ENCODE results near the gene KIFC3. TPM values are rescaled to one million over a fixed set of nuclear protein-coding genes. Genes with fewer than 3 reads are reported as not detected.

Gene KIFC3
- total RNA-seq, 4 donors from 2014 or later, result 111 to 219 (median 153) TPM

- WGBS, result 91% methylated on average over 3 of the region's 3 CpGs
- no peak for TF ChIP-seq POLR2A (IDR thresholded peaks at IDR 0.05)
These were observed 92.6 kb downstream of the KIFC3 start for GRCh38 chr16:57709663-57710062.

More at GRCh38 chr16:57709663-57710062, 92.6 kb downstream of the KIFC3 start:
- Histone ChIP-seq H3K4me1 (no peaks in the 10 kb centered on the region), H3K27ac (no peak overlapping the region), H3K27me3 (no peaks in the 10 kb centered on the region), H3K9me3 (no peaks in the 10 kb centered on the region), H3K36me3 (no peaks in the 10 kb centered on the region), H3K4me3 (no peak overlapping the region)
- no peak for DNase-seq (ENCODE audit: low spot score in 2 of 2)

Other genes with a start within 250 kb of the KIFC3 start
- gene ADGRG1, start 173.9 kb downstream of the KIFC3 start, total RNA-seq, result 100 to 1,000 TPM; 107 to 202 (median 139) TPM
- gene ADGRG3, start 134.2 kb downstream of the KIFC3 start, total RNA-seq, result 1 to 10 TPM in 2 of 4 donors, under 1 TPM in 1, not detected in 1; 0.32 to 2.0 (median 2.0) TPM
- gene DRC7, start 107.7 kb downstream of the KIFC3 start, total RNA-seq, result not detected
- 10 to 100 TPM; 47.8 to 62.7 (median 55.7) TPM for gene KATNB1, start 66.7 kb downstream of the KIFC3 start, total RNA-seq
- under 1 TPM in 1 of 4 donors, not detected in 3; 0.08 TPM for gene CNGB1, start 168.6 kb upstream of the KIFC3 start, total RNA-seq
- 10 to 100 TPM in 3 of 4 donors, 1 to 10 TPM in 1; 4.2 to 16.6 (median 11.6) TPM for gene ZNF319, start 198.2 kb upstream of the KIFC3 start, total RNA-seq
- gene USB1, start 198.9 kb upstream of the KIFC3 start, total RNA-seq, result 10 to 100 TPM; 16.1 to 36.5 (median 19.8) TPM
- 1 to 10 TPM; 5.7 to 10.0 (median 8.2) TPM for gene MMP15, start 223.3 kb upstream of the KIFC3 start, total RNA-seq